D721Med (cell line): ENCODE results near the gene CFAP157.

Experiments
- DNase-seq: peaks from one replicate; pipeline ENCODE4 v3.0.0; 2011; ENCODE audit warnings: low spot score; ENCODE audit not compliant: insufficient read length
- FAIRE-seq: peaks from 2 replicates; lab custom pipeline; 2011; peaks lifted over from hg19 to GRCh38; lab: Jason Lieb, UNC
- CTCF ChIP-seq: IDR thresholded peaks from 2 replicates; pipeline ENCODE4 v1.5.1; 2012; ENCODE audit warnings: mild to moderate bottlenecking, control low read depth; ENCODE audit not compliant: insufficient read depth; ENCODE audit errors: missing control alignments

CFAP157 gene

GRCh38 chr9:127734747-127735529 is 28.1 kb downstream of the CFAP157 start, which contains the start of gene TOR2A:
Gene TOR2A, minus strand, starts transcription at chr9:127735294. Its CDS starts 24 bp downstream, at chr9:127735270.
- FAIRE-seq (no peak), DNase-seq (peak; percentile 89)
- peak; percentile 92 for TF ChIP-seq CTCF

- FAIRE-seq, result no peak
- no peak for DNase-seq
- no peak for TF ChIP-seq CTCF
These were observed 28.9 kb downstream of the CFAP157 start for GRCh38 chr9:127735530-127736185.

GRCh38 chr9:127738666-127739065 is 31.9 kb downstream of the CFAP157 start:
- TF ChIP-seq CTCF, result no peak
- FAIRE-seq (no peak), DNase-seq (no peak)

- TF ChIP-seq CTCF, result no peak
- FAIRE-seq, result no peak
These were observed 33.0 kb downstream of the CFAP157 start for GRCh38 chr9:127739614-127740330.

GRCh38 chr9:127741831-127742434 is 35.1 kb downstream of the CFAP157 start:
- FAIRE-seq (no peak), DNase-seq (no peak)
- no peak for TF ChIP-seq CTCF

More at GRCh38 chr9:127739614-127740330, 33.0 kb downstream of the CFAP157 start:
- no peak for DNase-seq

GRCh38 chr9:127742435-127743088 is 35.8 kb downstream of the CFAP157 start:
- peak; percentile 92 for DNase-seq
- no peak for TF ChIP-seq CTCF
- no peak for FAIRE-seq
